GM19043 (cell line): ENCODE measurements around the gene PRR14.
"Not testable (repeated sequence)": the region's sequence is repeated elsewhere in the genome, so short reads cannot be mapped to it uniquely, and the experiment has no call there.

ENCODE experiments used
- ATAC-seq: cut with Tn5 transposase; IDR thresholded peaks from one replicate; pipeline ENCODE4 v1.9.1; 2021; ENCODE audit warnings: low read depth; ENCODE audit not compliant: unreplicated experiment

Gene PRR14

DNA sequence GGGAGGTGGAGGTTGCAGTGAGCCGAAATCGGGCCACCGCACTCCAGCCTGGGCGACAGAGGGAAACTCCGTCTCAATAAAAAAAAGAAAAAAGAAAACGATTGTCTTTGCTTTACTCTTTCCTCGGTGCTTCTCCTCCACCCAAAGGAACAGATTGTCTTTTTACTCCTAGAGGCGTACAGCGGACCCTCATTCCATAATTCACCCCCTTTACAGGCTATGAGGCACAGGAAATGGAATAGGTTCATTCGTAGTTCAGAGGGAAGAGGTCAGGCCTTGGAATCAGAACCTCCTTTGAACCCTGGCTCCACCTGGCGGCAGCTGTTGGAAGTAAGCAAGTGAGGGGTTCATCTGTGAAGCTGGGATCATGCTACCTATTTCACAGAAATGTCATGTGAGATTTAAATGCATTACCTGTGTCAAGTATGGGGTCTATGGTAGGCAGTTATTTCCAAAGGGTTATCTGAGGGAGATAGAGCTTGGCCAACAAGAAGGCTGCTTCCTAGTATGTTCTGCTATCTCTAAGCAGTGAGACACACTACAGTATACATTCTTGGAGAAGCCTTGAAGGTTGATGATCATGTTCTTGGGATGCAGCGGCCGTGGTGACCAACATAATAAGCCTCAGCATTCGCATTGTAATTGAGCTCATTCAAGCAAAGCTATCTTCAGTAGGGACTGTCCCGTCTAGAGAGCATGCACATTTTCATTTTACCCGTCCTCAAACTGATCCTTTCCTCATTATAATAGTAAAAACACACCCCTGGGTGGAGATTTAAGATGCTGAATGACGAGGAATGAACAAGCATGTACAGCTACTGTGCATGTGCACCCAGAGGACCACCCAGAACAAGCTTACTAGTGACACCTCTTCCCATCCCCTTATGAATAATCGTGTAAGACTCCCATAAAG, 21.9 kb upstream of the PRR14 start:
- ATAC-seq: no peak

DNA sequence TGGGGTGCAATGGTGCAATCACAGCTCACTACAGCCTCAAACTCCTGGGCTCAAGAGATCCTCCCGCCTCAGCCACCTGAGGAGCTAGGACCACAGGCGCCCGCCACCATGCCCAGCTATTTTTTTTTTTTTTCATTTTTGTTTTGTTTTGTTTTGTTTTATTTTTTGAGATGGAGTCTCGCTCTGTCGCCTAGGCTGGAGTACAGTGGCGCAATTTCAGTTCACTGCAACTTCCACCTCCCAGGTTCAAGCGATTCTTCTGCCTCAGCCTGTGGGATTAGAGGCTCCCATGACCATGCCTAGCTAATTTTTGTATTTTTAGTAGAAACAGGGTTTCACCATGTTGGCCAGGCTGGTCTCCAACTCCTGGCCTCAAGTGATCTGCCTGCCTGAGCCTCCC, 18.3 kb upstream of the PRR14 start:
- ATAC-seq: not testable (repeated sequence)

DNA sequence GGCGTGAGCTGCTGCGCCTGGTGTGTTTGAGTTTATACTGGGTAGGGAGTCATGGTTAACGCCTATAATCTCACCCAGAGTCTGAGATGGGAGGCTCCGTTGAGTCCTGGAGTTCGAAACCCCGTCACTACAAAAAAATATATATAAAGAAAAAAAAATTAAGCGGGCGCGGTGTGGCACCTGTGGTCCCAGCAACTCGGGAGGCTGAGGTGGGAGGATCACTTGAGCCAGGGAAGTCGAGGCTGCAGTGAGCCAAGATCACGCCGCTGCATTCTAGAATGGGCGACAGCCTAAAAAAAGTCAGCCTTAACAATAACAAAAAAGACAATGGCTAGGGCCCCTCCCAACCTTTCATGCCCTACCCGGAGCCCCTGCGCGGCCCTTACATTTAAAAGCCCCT, 17.2 kb upstream of the PRR14 start:
- ATAC-seq: no peak

DNA sequence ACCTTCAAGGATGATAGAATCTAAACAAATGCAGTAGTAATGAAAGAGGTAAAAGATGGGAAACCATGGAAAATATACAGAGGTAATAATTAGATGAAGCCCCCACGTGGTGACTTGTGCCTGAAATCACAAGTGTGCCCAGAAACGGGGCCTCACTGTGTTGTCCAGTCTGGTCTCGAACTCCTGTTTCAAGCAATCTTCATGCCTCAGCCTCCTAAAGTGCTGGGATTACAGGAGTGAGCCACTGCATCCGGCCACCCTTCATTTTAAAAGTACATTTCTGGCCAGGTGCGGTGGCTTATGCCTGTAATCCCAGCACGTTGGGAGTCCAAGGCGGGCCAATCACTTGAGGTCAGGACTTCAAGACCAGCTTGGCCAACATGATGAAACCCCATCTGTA, 14.2 kb upstream of the PRR14 start:
- no peak for ATAC-seq

DNA sequence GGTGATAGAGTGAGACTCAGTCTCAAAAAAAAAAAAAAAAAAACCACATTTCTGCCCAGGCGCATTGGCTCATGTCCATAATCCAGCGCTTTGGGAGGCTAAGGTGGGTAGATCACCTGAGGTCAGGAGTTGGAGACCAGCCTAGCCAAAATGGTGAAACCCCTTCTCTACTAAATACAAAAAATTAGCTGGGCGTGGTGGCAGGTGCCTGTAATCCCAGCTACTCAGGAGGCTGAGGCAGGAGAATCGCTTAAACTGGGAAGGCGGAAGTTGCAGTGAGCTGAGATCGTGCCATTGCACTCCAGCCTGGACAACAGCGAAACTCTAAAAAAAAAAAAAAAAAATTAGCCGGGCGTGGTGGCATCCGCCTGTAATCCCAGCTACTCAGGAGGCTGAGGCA, 13.6 kb upstream of the PRR14 start:
- not testable (repeated sequence) for ATAC-seq

DNA sequence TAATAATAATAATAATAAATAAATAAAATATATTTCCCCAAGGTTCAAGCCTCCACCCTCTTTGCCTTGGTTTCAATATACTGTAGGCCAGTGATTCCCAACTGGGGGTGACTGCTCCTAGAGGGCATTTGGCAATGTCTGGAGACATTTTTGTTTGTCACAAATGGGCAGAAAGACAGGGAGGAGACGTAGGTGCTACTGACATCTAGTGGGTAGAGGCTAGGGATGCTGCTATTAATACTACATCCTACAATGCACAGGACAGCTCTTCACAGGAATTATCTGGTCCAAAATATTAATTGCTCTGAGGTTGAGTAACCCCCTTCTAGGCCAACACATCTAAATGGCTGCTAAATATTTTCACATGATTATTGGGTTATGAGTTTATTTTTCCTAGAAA, 12.8 kb upstream of the PRR14 start:
- no peak for ATAC-seq

DNA sequence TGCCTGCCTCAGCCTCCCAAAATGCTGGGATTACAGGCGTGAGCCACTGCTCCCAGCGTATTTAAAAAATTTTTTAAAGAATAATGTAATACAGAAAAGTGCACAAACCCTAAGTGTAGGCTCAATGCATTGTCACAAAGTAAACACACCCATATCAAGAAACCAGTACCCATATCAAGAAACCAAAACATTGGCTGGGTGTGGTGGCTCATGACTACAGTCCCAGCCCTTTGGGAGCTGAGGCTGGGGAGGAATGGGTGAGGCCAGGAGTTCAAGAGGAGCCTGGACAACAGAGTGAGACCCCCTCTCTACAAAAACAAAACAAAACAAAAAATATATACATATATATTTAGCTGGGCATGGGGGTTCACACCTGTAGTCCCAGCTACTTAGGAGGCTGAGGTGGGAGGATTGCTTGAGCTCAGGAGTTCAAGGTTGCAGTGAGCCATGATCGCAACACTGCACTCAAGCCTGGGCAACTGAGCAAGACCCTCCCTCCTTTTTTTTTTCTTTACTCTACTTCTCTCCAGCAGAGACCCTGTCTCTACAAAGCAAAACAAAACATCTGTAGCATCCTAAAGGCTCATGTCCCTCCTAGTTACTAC, 9.3 kb upstream of the PRR14 start:
- ATAC-seq: no peak

DNA sequence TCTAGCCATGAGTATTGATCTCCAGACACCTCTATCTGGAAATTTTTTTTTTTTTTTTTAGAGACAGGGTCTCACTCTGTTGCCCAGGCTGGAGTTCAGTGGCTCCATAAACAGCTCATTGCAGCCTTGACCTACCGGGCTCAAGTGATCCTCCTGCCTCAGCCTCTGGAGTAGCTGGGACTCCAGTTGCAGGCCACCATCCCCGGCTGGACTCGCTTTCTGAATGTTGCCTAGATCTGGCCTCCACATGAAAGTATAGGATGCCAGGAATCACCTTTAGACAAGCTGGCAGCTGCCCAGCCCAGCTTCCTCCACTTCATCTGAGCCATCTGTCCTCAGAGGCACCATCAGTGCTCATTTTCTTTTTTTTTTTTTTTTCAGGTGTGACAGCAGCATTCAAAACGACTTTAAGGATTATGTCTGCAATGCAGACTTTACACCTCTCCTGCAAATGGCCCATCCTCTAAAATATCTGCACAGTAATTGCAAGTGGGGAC, 6.4 kb upstream of the PRR14 start:
- ATAC-seq: no peak

DNA sequence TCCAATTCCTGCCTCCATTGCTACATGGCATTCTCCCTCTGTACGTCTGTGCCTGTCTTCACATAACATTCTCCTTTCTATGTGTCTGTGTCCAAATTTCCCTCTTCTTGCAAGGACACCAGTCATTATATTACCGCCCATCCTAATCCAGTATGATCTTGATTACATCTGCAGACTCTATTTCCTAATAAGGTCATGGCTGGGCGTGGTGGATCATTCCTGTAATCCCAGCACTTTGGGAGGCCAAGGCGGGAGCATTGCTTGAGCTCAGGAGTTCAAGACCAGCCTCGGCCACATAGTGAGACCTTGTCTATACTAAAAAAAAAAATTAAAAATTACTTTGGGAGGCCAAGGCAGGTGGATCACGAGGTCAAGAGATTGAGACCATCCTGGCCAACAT, 5.0 kb upstream of the PRR14 start:
- no peak for ATAC-seq

DNA sequence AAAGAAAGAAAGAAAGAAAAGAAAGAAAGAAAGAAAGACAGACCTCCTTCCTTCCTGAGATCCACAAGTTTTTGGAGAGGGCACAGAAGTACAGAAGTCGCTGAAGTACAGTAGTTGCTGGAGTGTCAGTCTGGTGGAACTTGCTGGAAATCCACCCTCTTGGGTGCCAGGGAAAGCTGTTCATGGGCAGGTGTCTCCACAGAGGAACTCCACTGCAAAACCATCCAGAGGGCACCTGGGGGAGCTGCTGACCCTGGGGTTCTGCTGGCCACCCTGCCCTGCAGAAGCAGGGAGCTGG, 3.5 kb upstream of the PRR14 start:
- ATAC-seq: no peak

DNA sequence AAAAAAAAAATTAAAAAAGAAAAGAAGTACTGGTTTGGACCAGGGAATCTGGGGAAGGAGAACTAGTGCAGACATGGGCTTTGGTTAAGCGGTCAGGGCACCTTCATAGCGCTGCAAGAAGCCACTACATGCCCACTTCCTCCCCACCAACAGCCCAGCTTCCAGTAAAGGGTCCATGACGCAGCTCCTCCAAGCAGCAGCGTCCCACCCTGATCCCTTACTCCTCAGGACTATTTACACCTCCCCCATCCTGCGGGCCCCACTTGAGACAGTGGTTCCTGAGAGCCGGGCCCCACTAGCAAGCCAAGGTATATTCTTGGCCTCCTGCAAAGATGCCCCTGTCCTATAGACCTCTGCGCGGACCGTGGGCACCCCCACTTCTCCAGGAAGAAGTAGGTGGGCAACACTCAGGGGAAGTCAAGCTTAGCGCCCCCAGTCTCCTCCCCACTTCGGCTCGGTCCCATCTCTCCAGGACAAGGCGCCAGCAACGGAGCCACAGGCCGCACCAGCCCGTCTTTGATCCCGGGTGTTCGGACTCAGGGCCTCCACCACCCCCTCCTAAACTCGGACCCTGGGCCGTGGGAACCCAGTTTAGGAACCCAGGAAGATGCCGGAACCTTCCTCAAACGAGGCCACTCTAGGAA, 913 bp upstream of the PRR14 start:
- no peak for ATAC-seq

DNA sequence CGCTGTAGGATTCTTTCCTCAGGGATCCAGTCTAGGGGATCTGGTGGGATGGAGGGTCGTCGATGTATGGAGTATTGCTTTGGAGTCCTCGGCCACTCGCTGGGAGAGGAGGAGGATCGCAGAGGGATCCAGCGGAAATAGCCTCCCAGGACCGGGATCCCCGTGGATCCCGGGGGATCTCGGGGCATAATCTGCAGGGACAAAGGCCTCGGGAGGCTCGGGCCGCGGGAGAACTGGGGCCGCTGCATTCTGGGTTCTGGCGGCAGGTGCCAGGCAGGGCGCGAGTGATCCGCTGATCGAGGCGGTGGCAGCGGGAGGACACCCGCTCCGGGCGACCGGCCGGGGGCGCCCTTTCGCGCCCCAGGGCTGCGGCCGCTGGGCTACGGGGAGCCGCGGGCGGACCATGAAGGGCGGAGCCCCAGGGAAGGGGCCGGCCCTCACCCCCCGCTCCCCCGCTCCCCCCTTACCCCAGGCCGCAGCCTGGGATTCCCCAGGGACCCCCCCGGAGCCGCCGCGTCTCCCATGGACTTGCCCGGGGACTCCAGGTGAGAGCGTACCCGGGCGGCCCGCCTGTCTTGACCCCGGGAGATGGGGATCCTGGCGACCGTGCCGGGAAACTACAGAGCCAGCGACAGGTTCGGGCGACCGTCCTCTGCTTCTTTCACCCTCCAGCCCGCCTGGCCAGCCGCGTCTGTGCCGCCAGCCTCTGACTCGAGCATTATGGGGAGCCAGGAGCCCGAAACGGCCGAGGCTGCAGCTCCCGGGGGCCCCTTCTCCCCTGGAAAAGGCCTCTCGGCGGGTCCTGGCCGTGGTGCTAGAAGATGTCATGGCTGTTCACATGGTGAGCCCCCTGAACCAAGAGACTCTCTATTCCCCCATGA, 604 bp downstream of the PRR14 start:
- no peak for ATAC-seq

DNA sequence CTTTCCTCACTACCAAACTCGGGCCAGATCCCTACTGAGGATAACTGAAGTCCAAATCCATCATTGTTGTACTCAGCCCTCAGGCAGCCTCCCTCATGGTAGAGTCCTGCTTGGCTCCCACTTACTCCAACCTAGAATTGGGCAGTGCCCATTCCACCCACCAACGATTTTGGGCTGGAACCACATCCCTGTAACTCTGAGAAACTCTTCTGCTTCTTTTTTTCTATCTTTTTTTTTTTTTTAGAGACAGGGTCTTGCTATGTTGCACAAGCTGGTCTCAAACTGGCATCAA, 1.2 kb downstream of the PRR14 start:
- ATAC-seq: no peak

DNA sequence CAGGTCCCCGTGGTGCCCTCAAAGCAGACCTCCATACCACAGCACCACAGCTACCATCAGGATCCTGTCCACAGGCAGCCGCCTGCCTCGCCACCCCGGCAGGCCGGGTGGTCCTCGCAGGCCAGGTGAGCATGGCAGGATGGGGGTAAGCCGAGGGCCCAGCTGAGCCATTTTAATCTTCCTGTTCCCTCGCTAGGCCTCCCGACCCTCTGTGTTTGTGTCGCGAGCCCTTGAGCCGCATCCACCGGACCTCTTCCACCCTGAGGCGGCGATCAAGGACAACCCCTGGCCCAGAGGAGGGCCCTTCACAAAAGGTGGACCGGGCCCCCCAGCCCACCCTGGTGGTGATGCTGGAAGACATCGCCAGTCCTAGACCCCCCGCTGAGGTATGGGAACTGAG, 2.0 kb downstream of the PRR14 start:
- no peak for ATAC-seq

DNA sequence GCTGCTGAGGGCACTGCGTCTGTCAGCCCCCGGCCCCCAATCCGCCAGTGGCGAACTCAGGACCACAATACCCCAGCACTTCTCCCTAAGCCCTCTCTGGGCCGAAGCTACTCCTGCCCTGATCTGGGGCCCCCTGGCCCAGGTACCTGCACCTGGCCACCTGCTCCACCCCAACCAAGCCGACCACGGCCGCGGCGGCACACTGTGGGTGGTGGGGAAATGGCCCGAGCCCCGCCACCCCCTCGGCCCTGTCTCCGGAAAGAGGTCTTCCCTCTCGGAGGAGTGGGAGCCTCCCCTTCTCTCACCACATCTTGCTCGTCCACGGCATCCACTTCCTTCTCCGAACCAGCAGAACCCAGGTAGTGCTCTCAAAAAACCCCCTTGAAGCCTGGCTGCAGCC, 4.1 kb downstream of the PRR14 start:
- no peak for ATAC-seq

DNA sequence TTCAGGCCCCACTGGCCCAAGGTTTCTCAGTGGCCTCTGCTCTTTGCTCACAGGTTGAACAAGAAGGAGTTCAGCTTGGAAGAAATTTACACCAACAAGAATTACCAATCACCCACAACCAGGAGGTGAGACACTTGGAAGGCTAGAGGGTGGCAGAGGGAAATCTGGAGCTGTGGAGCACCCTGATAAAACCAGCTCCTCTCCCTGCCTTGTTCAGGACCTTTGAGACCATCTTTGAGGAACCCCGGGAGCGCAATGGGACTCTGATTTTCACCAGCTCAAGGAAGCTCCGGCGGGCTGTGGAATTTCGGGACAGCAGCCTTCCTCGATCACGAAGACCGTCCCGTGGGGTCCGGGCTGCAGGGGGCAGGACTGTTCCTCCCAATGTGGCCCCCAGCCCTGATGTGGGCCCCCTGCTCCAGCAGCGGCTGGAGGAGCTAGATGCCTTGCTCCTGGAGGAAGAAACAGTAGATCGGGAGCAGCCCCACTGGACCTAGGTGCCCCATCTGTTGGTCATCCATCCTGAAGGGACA, 5.1 kb downstream of the PRR14 start:
- no peak for ATAC-seq

DNA sequence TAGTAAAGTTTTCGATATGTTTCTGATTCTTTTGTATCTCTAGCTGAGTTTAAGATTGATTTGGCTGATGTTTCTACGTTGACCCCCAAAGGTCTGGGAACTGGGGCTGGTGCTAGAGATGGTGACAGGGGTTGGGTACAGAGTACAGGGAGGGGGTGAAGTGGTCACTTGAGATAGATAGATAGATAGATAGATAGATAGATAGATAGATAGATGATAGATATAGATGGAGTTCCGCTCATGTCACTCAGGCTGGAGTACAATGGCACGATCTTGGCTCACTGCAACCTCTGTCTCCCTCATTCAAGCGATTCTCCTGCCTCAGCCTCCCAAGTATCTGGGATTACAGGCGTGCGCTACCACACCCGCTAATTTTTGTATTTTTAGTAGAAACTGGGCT, 5.6 kb downstream of the PRR14 start:
- no peak for ATAC-seq

DNA sequence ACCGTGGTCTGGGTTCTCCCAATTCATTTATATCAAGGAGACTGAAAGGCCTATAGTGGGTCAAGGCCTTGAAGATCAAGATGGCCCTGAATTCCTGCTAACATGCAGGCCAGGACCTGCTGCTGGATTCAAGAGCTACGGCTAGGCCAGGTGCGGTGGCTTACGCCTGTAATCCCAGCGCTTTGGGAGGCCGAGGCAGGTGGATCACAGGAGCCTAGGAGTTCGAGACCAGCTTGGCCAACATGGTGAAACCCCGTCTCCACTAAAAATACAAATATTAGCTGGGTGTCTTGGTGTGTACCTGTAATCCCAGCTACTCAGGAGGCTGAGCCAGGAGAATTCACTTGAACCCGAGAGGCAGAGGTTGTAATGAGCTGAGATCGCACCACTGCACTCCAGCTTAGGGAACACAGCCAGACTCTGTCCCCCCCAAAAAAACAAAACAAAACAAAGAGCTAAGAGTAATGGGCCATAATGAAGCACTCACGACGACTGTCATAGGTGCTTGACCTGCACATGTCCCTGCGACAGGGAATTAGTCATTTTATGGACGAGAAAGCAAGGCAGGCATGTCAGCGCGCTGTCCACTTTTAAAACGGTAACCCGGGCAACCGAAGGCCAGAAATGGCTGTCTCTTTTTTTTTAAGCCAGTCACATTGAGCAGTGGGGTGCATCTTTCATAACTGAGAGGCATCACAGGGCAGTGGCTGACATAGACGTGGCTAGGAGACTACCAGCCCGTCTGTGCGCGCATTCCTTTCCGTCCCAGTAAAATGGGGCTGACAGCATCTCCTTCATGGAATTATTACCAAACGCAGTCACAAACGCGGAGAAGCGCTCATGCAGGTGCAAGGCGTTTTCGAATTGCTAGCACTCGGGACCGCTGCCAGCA, 6.5 kb downstream of the PRR14 start:
- no peak for ATAC-seq

DNA sequence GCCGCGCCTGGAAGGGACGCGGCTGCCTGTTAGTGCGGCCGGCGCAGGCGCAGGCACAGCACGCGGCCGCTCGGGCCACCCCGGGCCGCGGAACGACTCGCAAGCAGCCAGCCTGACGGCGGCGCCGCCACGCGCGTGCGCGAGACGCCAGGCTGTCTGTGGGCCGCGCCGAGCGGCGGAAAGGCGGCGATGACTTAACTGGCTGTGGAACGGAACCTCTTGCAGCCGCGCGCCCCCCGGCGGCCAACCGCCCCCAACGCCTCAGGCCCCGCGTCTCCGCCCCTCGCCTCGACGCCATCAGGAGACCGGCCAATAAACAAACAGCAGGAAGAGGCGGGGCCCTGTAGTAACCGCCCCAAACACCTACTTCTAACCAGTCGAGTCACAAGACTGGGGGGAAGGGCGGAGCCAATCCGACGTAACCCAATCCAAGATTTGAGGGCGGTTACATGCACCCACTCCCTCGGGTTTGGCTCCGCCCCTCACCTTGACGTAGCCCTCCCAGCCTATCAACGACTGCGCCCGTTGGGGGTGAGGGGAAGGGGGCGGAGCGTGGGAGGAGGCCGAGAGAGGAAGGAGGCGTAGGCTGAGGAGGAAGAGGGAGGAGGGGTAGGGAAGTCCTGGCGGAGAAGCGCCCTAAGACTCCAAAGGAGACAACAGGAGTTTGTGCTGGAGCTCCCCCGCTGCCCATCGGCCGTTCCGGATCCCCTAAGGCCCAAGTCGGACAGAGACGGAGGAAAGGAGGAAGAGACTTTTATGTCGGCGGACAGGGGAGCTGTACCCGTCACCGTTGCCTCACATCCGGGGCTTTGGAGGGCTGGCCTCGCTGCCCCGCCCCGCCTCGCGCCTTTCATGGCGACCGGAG, 7.3 kb downstream of the PRR14 start, which contains the start of gene FBRS:
FBRS (plus strand) TSS at position 566 of the 865 bp plus-strand sequence. CDS start 1,088 bp downstream, outside the sequence.
- ATAC-seq: peak; percentile 64
